ENCODE results near the gene NIN.

The NIN gene

DNA sequence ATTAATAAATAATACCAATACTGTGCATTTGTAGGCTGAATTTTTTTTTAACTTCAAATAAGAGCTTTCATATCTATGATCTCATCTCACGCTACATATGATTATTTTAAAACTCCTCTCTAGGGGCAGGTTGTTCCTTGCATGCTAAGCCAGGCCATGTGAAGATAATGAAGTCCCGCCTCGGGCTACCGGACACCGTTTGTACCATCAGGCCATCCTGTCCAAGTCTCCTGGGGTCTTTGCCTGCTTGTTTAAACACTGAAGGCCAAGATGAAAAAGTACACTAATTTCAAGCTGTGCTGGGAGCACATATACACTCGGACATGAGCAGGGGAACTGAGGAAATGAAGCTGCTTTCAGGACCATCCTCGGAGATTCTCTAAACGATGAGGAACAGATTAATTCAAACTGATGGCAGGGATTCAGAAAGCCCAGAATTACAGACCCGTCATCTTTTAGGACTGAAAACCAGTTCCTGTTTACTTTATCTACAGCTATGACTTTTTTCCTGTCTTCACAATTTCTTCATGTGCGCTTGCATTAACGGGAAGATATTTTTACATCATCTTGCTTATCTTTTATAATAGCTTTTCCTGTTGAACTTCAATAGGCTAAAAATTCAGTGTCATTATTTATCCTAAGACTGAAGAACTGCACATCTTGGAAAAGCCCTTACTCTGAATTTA, 34.6 kb upstream of the NIN start:
- Histone ChIP-seq H3K36me3 (ENCODE audit: insufficient read depth, low read length) (no peaks in the 10 kb centered on the region), H2AFZ (ENCODE audit: low read length) (peak overlapping the region; percentile 50; the same call in 1 of the 2 replicates), H3K9ac (ENCODE audit: low read length) (no peak overlapping the region), H3K27me3 (ENCODE audit: insufficient read depth, low read length) (no peaks in the 10 kb centered on the region), H3K9me3 (ENCODE audit: low read length) (no peaks in the 10 kb centered on the region), H3K4me1 (ENCODE audit: insufficient read depth, low read length, severe bottlenecking) (peaks cover 46% of the 10 kb centered on the region), H3K79me2 (ENCODE audit: insufficient read depth, low read length) (no peaks in the 10 kb centered on the region), H3K9me2 (ENCODE audit: low read depth, low read length) (no peaks in the 10 kb centered on the region), H3K27ac (ENCODE audit: low read depth, low read length, poor library complexity, severe bottlenecking) (no peak overlapping the region), H4K20me1 (ENCODE audit: insufficient read depth, low read length) (no peaks in the 10 kb centered on the region), H3K4me2 (ENCODE audit: low read length) (no peak overlapping the region), H3K4me3 (ENCODE audit: low read depth, low read length, poor library complexity, severe bottlenecking) (no peak overlapping the region), H3F3A (ENCODE audit: insufficient read depth, low read length) (no peaks in the 10 kb centered on the region)
- no peak for TF ChIP-seq EZH2 (IDR thresholded peaks at IDR 0.05; ENCODE audit: borderline replicate concordance, low read length)
- TF ChIP-seq, protein P1, sequence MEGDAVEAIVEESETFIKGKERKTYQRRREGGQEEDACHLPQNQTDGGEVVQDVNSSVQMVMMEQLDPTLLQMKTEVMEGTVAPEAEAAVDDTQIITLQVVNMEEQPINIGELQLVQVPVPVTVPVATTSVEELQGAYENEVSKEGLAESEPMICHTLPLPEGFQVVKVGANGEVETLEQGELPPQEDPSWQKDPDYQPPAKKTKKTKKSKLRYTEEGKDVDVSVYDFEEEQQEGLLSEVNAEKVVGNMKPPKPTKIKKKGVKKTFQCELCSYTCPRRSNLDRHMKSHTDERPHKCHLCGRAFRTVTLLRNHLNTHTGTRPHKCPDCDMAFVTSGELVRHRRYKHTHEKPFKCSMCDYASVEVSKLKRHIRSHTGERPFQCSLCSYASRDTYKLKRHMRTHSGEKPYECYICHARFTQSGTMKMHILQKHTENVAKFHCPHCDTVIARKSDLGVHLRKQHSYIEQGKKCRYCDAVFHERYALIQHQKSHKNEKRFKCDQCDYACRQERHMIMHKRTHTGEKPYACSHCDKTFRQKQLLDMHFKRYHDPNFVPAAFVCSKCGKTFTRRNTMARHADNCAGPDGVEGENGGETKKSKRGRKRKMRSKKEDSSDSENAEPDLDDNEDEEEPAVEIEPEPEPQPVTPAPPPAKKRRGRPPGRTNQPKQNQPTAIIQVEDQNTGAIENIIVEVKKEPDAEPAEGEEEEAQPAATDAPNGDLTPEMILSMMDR (IDR thresholded peaks at IDR 0.05; ENCODE audit: low read length) = no peak

DNA sequence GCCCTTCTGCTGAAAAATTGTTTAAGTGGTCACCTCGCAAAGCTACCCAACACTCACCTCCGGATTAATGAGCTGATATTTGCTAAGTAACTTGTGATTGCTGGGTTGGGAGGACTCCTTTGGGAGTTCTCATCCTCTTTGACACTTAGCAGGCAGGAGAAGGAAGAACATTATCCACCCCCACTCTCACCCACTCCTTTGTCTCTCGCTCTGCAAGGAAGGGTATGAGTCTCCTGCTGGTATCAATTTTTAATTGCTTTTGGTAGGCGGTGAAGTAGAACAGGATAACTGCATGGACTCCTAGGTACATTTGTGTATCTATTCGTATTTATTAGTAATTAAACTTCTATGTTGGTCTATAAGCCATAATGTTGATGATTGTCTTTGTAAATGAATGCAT, 34.0 kb upstream of the NIN start:
- Histone ChIP-seq H3K27ac (ENCODE audit: low read depth, low read length, poor library complexity, severe bottlenecking) (no peak overlapping the region), H3K36me3 (ENCODE audit: insufficient read depth, low read length) (no peaks in the 10 kb centered on the region), H3K4me2 (ENCODE audit: low read length) (no peak overlapping the region), H3K27me3 (ENCODE audit: insufficient read depth, low read length) (no peaks in the 10 kb centered on the region), H3K9me2 (ENCODE audit: low read depth, low read length) (no peaks in the 10 kb centered on the region), H3K9me3 (ENCODE audit: low read length) (no peaks in the 10 kb centered on the region), H3K9ac (ENCODE audit: low read length) (no peak overlapping the region), H3K4me3 (ENCODE audit: low read depth, low read length, poor library complexity, severe bottlenecking) (no peak overlapping the region), H3K79me2 (ENCODE audit: insufficient read depth, low read length) (no peaks in the 10 kb centered on the region), H3K4me1 (ENCODE audit: insufficient read depth, low read length, severe bottlenecking) (peaks cover 51% of the 10 kb centered on the region), H3F3A (ENCODE audit: insufficient read depth, low read length) (no peaks in the 10 kb centered on the region), H4K20me1 (ENCODE audit: insufficient read depth, low read length) (no peaks in the 10 kb centered on the region), H2AFZ (ENCODE audit: low read length) (peak overlapping the region; percentile 50; the same call in 1 of the 2 replicates)
- no peak for TF ChIP-seq EZH2 (IDR thresholded peaks at IDR 0.05; ENCODE audit: borderline replicate concordance, low read length)
- TF ChIP-seq, protein P1 (IDR thresholded peaks at IDR 0.05; ENCODE audit: low read length) = no peak

GRCh38 chr14:50864237-50864636, 33.3 kb upstream of the NIN start:
- H3K4me3 ChIP-seq (ENCODE audit: low read depth, low read length, poor library complexity, severe bottlenecking) = no peak overlapping the region
- no peaks in the 10 kb centered on the region for H3K9me3 ChIP-seq (ENCODE audit: low read length)
- H2AFZ ChIP-seq (ENCODE audit: low read length) = no peak overlapping the region
- no peaks in the 10 kb centered on the region for H3F3A ChIP-seq (ENCODE audit: insufficient read depth, low read length)
- H3K9me2 ChIP-seq (ENCODE audit: low read depth, low read length) = no peaks in the 10 kb centered on the region
- H4K20me1 ChIP-seq (ENCODE audit: insufficient read depth, low read length) = no peaks in the 10 kb centered on the region
- no peaks in the 10 kb centered on the region for H3K27me3 ChIP-seq (ENCODE audit: insufficient read depth, low read length)
- TF ChIP-seq, protein P1 (IDR thresholded peaks at IDR 0.05; ENCODE audit: low read length) = no peak
- TF ChIP-seq EZH2 (IDR thresholded peaks at IDR 0.05; ENCODE audit: borderline replicate concordance, low read length) = no peak
- peaks cover 58% of the 10 kb centered on the region for H3K4me1 ChIP-seq (ENCODE audit: insufficient read depth, low read length, severe bottlenecking)
- H3K79me2 ChIP-seq (ENCODE audit: insufficient read depth, low read length) = no peaks in the 10 kb centered on the region
- H3K4me2 ChIP-seq (ENCODE audit: low read length) = no peak overlapping the region
- H3K36me3 ChIP-seq (ENCODE audit: insufficient read depth, low read length) = no peaks in the 10 kb centered on the region
- H3K27ac ChIP-seq (ENCODE audit: low read depth, low read length, poor library complexity, severe bottlenecking) = no peak overlapping the region
- no peak overlapping the region for H3K9ac ChIP-seq (ENCODE audit: low read length)

Measured in OCI-LY1 (cell line).